Anterior cingulate cortex (tissue), 58 donors: ENCODE data around the gene PSRC1.
"Not testable (repeated sequence)": the region's sequence is repeated elsewhere in the genome, so short reads cannot be mapped to it uniquely, and the experiment has no call there.

ENCODE experiments used
- DNase-seq, 58 donors: peaks; one replicate each; lab custom pipeline; 2025; lab: John Stamatoyannopoulos, UW

The PSRC1 gene

GRCh38 chr1:109282952-109283747, at the start of gene PSRC1:
PSRC1 (minus strand) TSS chr1:109283145.
- peak; percentile 80 to 99 (median 97) for DNase-seq

- DNase-seq = no peak
Measured at GRCh38 chr1:109331113-109331512, 48.2 kb upstream of the PSRC1 start.

GRCh38 chr1:109327285-109327684, 44.3 kb upstream of the PSRC1 start:
- DNase-seq = peak in 25 of 58 donors; percentile 15 to 79 (median 35)

GRCh38 chr1:109322974-109323373, 40.0 kb upstream of the PSRC1 start:
- peak in 20 of 58 donors; percentile 13 to 81 (median 40) for DNase-seq

GRCh38 chr1:109319114-109319513, 36.2 kb upstream of the PSRC1 start:
- no peak for DNase-seq

- DNase-seq = no peak
Measured at GRCh38 chr1:109316506-109316905, 33.6 kb upstream of the PSRC1 start.

- DNase-seq = no peak
Measured at GRCh38 chr1:109315288-109315687, 32.3 kb upstream of the PSRC1 start.

GRCh38 chr1:109314795-109315194, 31.9 kb upstream of the PSRC1 start:
- DNase-seq = no peak

GRCh38 chr1:109312978-109313775, 30.2 kb upstream of the PSRC1 start:
- peak in 51 of 58 donors; percentile 22 to 93 (median 73) for DNase-seq

- peak in 3 of 58 donors; percentile 25 to 50 (median 41) for DNase-seq
Measured at GRCh38 chr1:109312246-109312645, 29.3 kb upstream of the PSRC1 start.

GRCh38 chr1:109309347-109309746, 26.4 kb upstream of the PSRC1 start:
- DNase-seq = no peak

- peak in 31 of 58 donors; percentile 13 to 59 (median 41) for DNase-seq
Measured at GRCh38 chr1:109307274-109308021, 24.5 kb upstream of the PSRC1 start.

- peak in 5 of 58 donors; percentile 26 to 38 (median 36) for DNase-seq
Measured at GRCh38 chr1:109306832-109307273, 23.9 kb upstream of the PSRC1 start, which contains the start of gene MYBPHL. MYBPHL (minus strand) TSS chr1:109307011; CDS start chr1:109306991, 20 bp downstream.

- not testable (repeated sequence) for DNase-seq
Measured at GRCh38 chr1:109305991-109306390, 23.0 kb upstream of the PSRC1 start.

GRCh38 chr1:109304226-109304920, 21.4 kb upstream of the PSRC1 start:
- DNase-seq = peak in 51 of 58 donors; percentile 31 to 93 (median 75)

GRCh38 chr1:109301874-109302273, 18.9 kb upstream of the PSRC1 start:
- no peak for DNase-seq

GRCh38 chr1:109300650-109301151, 17.8 kb upstream of the PSRC1 start:
- no peak for DNase-seq

- DNase-seq = peak in 53 of 58 donors; percentile 39 to 92 (median 77)
Measured at GRCh38 chr1:109299558-109300343, 16.8 kb upstream of the PSRC1 start.
